Endothelial cell of umbilical vein (primary cell): Measurements from ENCODE around the gene KIRREL2. TPM values are rescaled to one million over a fixed set of nuclear protein-coding genes. Genes with fewer than 3 reads are reported as not detected.

ENCODE experiments used
- BruUV-seq: library from RNA; stranded (reverse); fragments of 400-500 nt; replicated peaks from 2 replicates; lab custom pipeline; 2021; lab: Mats Ljungman, UMichigan
- CTCF ChIA-PET: fragments of 300-600, 350-600 bp; sonication (Branson Sonifier 250); formaldehyde crosslinking; loops from one replicate; lab custom pipeline; 2021; ENCODE audit warnings: antibody characterized with exemption, inconsistent platforms; lab: Charles Lee
- POLR2A ChIA-PET: fragments of 300-600, 350-600 bp; sonication (Branson Sonifier 250); formaldehyde crosslinking; loops from one replicate; lab custom pipeline; 2021; ENCODE audit warnings: antibody characterized with exemption, inconsistent platforms; lab: Charles Lee
- DNase-seq: peaks from one replicate; pipeline ENCODE4 v3.0.0-alpha.2; 2011; ENCODE audit warnings: low read depth, low spot score
- FAIRE-seq: peaks from 2 replicates; lab custom pipeline; 2011; peaks lifted over from hg19 to GRCh38; lab: Jason Lieb, UNC
- H2AFZ ChIP-seq: 2 replicates; pipeline ENCODE4 v1.6.0; 2012; ENCODE audit warnings: low read depth, low read length, control low read depth, inconsistent platforms
- H3K27ac ChIP-seq: 2 replicates; pipeline ENCODE4 v1.5.1; 2011; ENCODE audit warnings: low read depth, mild to moderate bottlenecking, control low read depth, low read length, moderate library complexity; ENCODE audit not compliant: insufficient read depth
- H3K27me3 ChIP-seq, 2 experiments: 2 replicates each; pipeline versions ENCODE4 v1.6.0 to v1.6.1; 2011; ENCODE audit warnings: low read length in 2 of 2, mixed read lengths in 1 of 2; ENCODE audit not compliant: control insufficient read depth in 2 of 2, insufficient read depth in 2 of 2
- H3K36me3 ChIP-seq, 2 experiments: 2 replicates in 1 of 2; 3 replicates in 1 of 2; pipeline ENCODE4 v1.5.1; 2011; ENCODE audit warnings: low read length in 2 of 2, mild to moderate bottlenecking in 1 of 2, moderate library complexity in 1 of 2; ENCODE audit not compliant: control insufficient read depth in 2 of 2, insufficient read depth in 2 of 2; ENCODE audit errors: extremely low read depth in 1 of 2
- H3K4me1 ChIP-seq: 3 replicates; pipeline ENCODE4 v1.5.1; 2011; ENCODE audit warnings: mild to moderate bottlenecking, low read length; ENCODE audit not compliant: control insufficient read depth, insufficient read depth; ENCODE audit errors: extremely low read depth
- H3K4me2 ChIP-seq: 2 replicates; pipeline ENCODE4 v1.6.1; 2011; ENCODE audit warnings: low read length, control low read depth, mixed read lengths; ENCODE audit not compliant: insufficient read depth
- H3K4me3 ChIP-seq, 3 experiments: fragments of 200-600 bp in 1 of 3; sonication (generic), shearing (Covaris generic) in 1 of 3; replicated peaks in 1 of 3; 2 replicates each; pipeline ENCODE4 v1.5.1; 2011 to 2016; ENCODE audit warnings: control low read depth in 3 of 3, low read length in 3 of 3, mild to moderate bottlenecking in 2 of 3, inconsistent platforms in 1 of 3, low read depth in 1 of 3, moderate library complexity in 1 of 3; ENCODE audit not compliant: insufficient read depth in 1 of 3
- H3K79me2 ChIP-seq: 2 replicates; pipeline ENCODE4 v1.6.0; 2012; ENCODE audit warnings: low read length, inconsistent platforms; ENCODE audit not compliant: control insufficient read depth, insufficient read depth
- H3K9ac ChIP-seq: replicated peaks from 2 replicates; pipeline ENCODE3; 2011; ENCODE audit warnings: low read length, control low read depth; ENCODE audit not compliant: insufficient read depth; ENCODE audit errors: extremely low read depth
- H3K9me1 ChIP-seq: replicated peaks from 3 replicates; pipeline ENCODE4 v1.6.0; 2011; ENCODE audit warnings: mild to moderate bottlenecking, low read length; ENCODE audit not compliant: control insufficient read depth, insufficient read depth; ENCODE audit errors: extremely low read depth
- H3K9me3 ChIP-seq: replicated peaks from 2 replicates; pipeline ENCODE4 v1.5.1; 2012; ENCODE audit warnings: low read length, inconsistent platforms; ENCODE audit not compliant: control insufficient read depth, insufficient read depth
- H4K20me1 ChIP-seq: replicated peaks from 2 replicates; pipeline ENCODE3; 2011; ENCODE audit warnings: mild to moderate bottlenecking, low read length; ENCODE audit not compliant: control insufficient read depth, insufficient read depth; ENCODE audit errors: extremely low read depth
- CTCF ChIP-seq, 2 donors: IDR thresholded peaks; 1 replicate in 1 of 2; 2 replicates in 1 of 2; pipeline ENCODE4 v1.5.1; 2011; ENCODE audit warnings: low read length in 2 of 2, mild to moderate bottlenecking in 2 of 2, moderate library complexity in 2 of 2, control low read depth in 1 of 2, inconsistent platforms in 1 of 2, low read depth in 1 of 2; ENCODE audit not compliant: insufficient read depth in 1 of 2; ENCODE audit errors: extremely low read depth in 1 of 2
- EZH2 ChIP-seq: IDR thresholded peaks from 2 replicates; pipeline ENCODE4 v1.6.1; 2012; ENCODE audit warnings: borderline replicate concordance, low read depth, mild to moderate bottlenecking, moderate library complexity, low read length, inconsistent platforms; ENCODE audit not compliant: severe bottlenecking
- FOS ChIP-seq: IDR thresholded peaks from 2 replicates; pipeline ENCODE4 v1.6.1; 2011; ENCODE audit warnings: mild to moderate bottlenecking, low read length, moderate library complexity, borderline replicate concordance; ENCODE audit not compliant: insufficient read depth
- GATA2 ChIP-seq: IDR thresholded peaks from 2 replicates; pipeline ENCODE4 v1.7.0; 2011; ENCODE audit warnings: low read depth, mild to moderate bottlenecking, moderate library complexity, mixed read lengths, low read length; ENCODE audit not compliant: insufficient read length, insufficient read depth
- JUN ChIP-seq: IDR thresholded peaks from 2 replicates; pipeline ENCODE4 v1.6.1; 2011; ENCODE audit warnings: borderline replicate concordance, low read depth; ENCODE audit not compliant: insufficient read length, insufficient read depth
- MAX ChIP-seq: IDR thresholded peaks from 2 replicates; pipeline ENCODE4 v1.6.1; 2011; ENCODE audit not compliant: insufficient read depth, insufficient read length
- MYC ChIP-seq: IDR thresholded peaks from one replicate; pipeline ENCODE4 v1.6.1; 2011; ENCODE audit warnings: mild to moderate bottlenecking, low read depth, low read length
- POLR2A ChIP-seq: IDR thresholded peaks from 2 replicates; pipeline ENCODE4 v1.6.1; 2012; ENCODE audit warnings: low read depth, mild to moderate bottlenecking, control low read depth, low read length
- POLR2AphosphoS5 ChIP-seq: IDR thresholded peaks from 2 replicates; pipeline ENCODE4 v1.6.1; 2012; ENCODE audit warnings: low read depth, mild to moderate bottlenecking, control low read depth, low read length, moderate library complexity; ENCODE audit not compliant: insufficient read depth
- dilution Hi-C: fragments of 300-500 bp; cut with MboI; formaldehyde crosslinking; loops from one replicate; pipeline ENCODE4 v1.15.0; 2019; ENCODE audit warnings: low sequenced_read_pairs; ENCODE audit not compliant: extremely low pct_ligation_motif_present
- intact Hi-C: fragments of 100-400 bp; cut with micrococcal nuclease; formaldehyde crosslinking; loops from one replicate; pipeline ENCODE4 v1.10.0; 2022
- polyA plus RNA-seq, 4 experiments: library from polyadenylated mRNA; depleted of rRNA in 3 of 4; stranded (reverse) in 3 of 4; unstranded in 1 of 4; fragments of >200 nt; gene quantifications; 2 replicates each; pipeline versions ENCODE4 v1.2.1 to v1.2.3, GENCODE V29; 2011 to 2012; ENCODE audit warnings: missing spikeins in 1 of 4
- total RNA-seq: library from RNA; stranded (reverse); gene quantifications from 2 replicates; pipeline ENCODE4 v1.2.3, GENCODE V29; 2021

KIRREL2 gene
- total and polyA plus RNA-seq, 2 donors (not counting 3 experiments of a cell fraction or from before 2014, with no cell fraction given): not detected

GRCh38 chr19:35901854-35902661 lies 45.3 kb downstream of the KIRREL2 start, which contains the start of gene HCST:
Gene HCST, plus strand, starts transcription at chr19:35902529. Its CDS starts 65 bp downstream, at chr19:35902594.
- Histone ChIP-seq H3K9me3 (no peaks in the 10 kb centered on the region), H3K36me3 (peaks cover 0 to under 1% of the 10 kb centered on the region in 2 experiments), H3K4me3 (no peak within 1 kb of the TSS), H3K9me1 (no peaks in the 10 kb centered on the region), H3K4me1 (peaks cover 16% of the 10 kb centered on the region), H3K27me3 (peaks cover 0 to 6% of the 10 kb centered on the region in 2 experiments), H3K4me2 (no peak within 1 kb of the TSS), H4K20me1 (no peaks in the 10 kb centered on the region), H2AFZ (peak within 1 kb of the TSS; percentile 80), H3K79me2 (peaks cover 2% of the 10 kb centered on the region), H3K9ac (no peak within 1 kb of the TSS), H3K27ac (no peak within 1 kb of the TSS)
- CTCF ChIA-PET: no interaction called here
- dilution Hi-C loops: no loop called here
- POLR2A ChIA-PET: no interaction called here
- TF ChIP-seq JUN (no peak), EZH2 (no peak), MYC (no peak), GATA2 (no peak), POLR2A (no peak), CTCF (IDR thresholded peaks at IDR 0.05; ENCODE audit: extremely low read depth in 1 of 2, insufficient read depth in 1 of 2, low read depth in 1 of 2, low read length in 2 of 2) (no peak), MAX (no peak), FOS (no peak), POLR2AphosphoS5 (no peak)
- no peak for DNase-seq
- no peak for FAIRE-seq
- intact Hi-C loops: no loop called here
- no TSS peak for BruUV-seq
